ENCODE results near the gene SMAD2.

DNA sequence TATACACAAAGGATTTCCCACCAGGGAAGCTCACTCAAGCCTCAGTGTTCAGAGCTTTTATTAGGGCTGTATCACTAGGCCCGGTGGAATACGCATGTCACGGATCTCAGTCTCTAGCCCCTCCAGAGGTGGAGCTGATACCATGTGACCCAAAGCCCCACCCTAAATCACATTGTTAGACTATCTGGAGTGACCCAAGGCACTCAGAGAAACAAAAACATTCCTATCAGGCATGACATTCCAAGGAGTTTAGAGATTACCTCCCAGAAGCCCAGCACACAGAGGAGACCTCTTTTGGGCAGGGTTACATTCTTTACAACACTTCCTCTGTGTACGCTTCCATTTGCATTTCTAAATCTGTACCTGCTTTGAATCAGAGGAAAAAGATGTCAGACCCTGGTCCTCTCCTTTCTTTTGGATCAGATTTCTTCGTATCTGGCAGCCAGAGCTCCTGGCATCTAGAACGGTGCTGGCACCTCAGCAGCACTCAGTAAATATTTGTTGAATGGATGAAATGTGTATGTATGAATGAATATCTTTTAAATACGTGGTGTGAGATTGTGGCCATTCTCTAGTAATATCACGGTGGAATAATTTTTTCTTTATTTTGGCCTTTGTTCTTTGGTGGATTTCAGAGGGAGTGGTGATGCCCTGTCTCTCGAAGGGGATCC is 37.7 kb upstream of the SMAD2 start:
- TF ChIP-seq GATA3 (IDR thresholded peaks at IDR 0.05; ENCODE audit: low read depth, low read length) (no peak), GATA2 (IDR thresholded peaks at IDR 0.05; ENCODE audit: low read depth, low read length) (no peak)
